Cardiac muscle cell (in vitro differentiated cells and primary cell): ENCODE measurements around the gene KLHL21. TPM values are rescaled to one million over a fixed set of nuclear protein-coding genes. Genes with fewer than 3 reads are reported as not detected.
"Not testable (repeated sequence)": the region's sequence is repeated elsewhere in the genome, so short reads cannot be mapped to it uniquely, and the experiment has no call there.

ENCODE experiments used
- DNase-seq, 2 donors: peaks; one replicate each; pipeline versions ENCODE4 v3.0.0 to v3.0.0-alpha.2; 2010 to 2017; ENCODE audit warnings: low read depth in 1 of 2, low spot score in 1 of 2
- H3K27ac ChIP-seq: fragments of 200-600 bp; sonication (generic); 2 replicates; pipeline ENCODE4 v1.5.1; 2016
- H3K27me3 ChIP-seq: fragments of 200-600 bp; sonication (generic); 2 replicates; pipeline ENCODE4 v1.6.0; 2016; ENCODE audit warnings: control low read depth
- H3K36me3 ChIP-seq: fragments of 200-600 bp; sonication (generic); 2 replicates; pipeline ENCODE4 v1.5.1; 2016; ENCODE audit warnings: control low read depth
- H3K4me1 ChIP-seq: fragments of 200-600 bp; sonication (generic); 2 replicates; pipeline ENCODE4 v1.8.1; 2017; ENCODE audit warnings: low read depth, mild to moderate bottlenecking, mixed run types
- H3K4me3 ChIP-seq: fragments of 200-600 bp; sonication (generic); 2 replicates; pipeline ENCODE4 v1.5.1; 2016; ENCODE audit warnings: mild to moderate bottlenecking
- H3K9me3 ChIP-seq: fragments of 200-600 bp; sonication (generic); 2 replicates; pipeline ENCODE4 v1.5.1; 2017; ENCODE audit warnings: low read depth, mild to moderate bottlenecking, control low read depth
- CTCF ChIP-seq: IDR thresholded peaks from 2 replicates; pipeline ENCODE4 v1.5.1; 2012; ENCODE audit warnings: low read depth, mild to moderate bottlenecking, low read length
- polyA plus RNA-seq: library from polyadenylated mRNA; unstranded; fragments of >200 nt; fragmentation: Nextera tagmentation; extraction: Ambion mirVana; gene quantifications from 2 replicates; pipeline ENCODE4 v1.2.1, GENCODE V29; 2016
- total RNA-seq: library from RNA; depleted of rRNA; stranded (reverse); fragments of >200 nt; gene quantifications from 2 replicates; pipeline ENCODE4 v1.2.3, GENCODE V29; 2016

KLHL21 gene
- total RNA-seq (62.7 and 90.5 TPM in 2 replicates), polyA plus RNA-seq (37.3 and 40.6 TPM in 2 replicates)

- Histone ChIP-seq H3K4me3 (peak within 1 kb of the TSS; percentile 57), H3K36me3 (peaks cover 4% of the 10 kb centered on the region), H3K9me3 (no peaks in the 10 kb centered on the region), H3K4me1 (peaks cover 40% of the 10 kb centered on the region), H3K27me3 (no peaks in the 10 kb centered on the region), H3K27ac (peak within 1 kb of the TSS; percentile 99)
- peak; percentile 93 to 94 for DNase-seq
- TF ChIP-seq CTCF, result no peak
Observed at GRCh38 chr1:6602669-6603237, at the start of gene KLHL21. TSS of gene KLHL21 (minus strand) at chr1:6602869. CDS start at chr1:6602817, 52 bp downstream.

GRCh38 chr1:6651909-6652308 lies 49.2 kb upstream of the KLHL21 start:
- no peak for DNase-seq
- H3K27me3 ChIP-seq, result no peaks in the 10 kb centered on the region
- no peak overlapping the region for H3K27ac ChIP-seq
- H3K4me1 ChIP-seq, result no peaks in the 10 kb centered on the region
- TF ChIP-seq CTCF, result no peak
- H3K36me3 ChIP-seq, result peaks cover 7% of the 10 kb centered on the region
- no peak overlapping the region for H3K4me3 ChIP-seq
- H3K9me3 ChIP-seq, result no peaks in the 10 kb centered on the region

GRCh38 chr1:6648556-6648955 lies 45.9 kb upstream of the KLHL21 start:
- Histone ChIP-seq H3K27ac (no peak overlapping the region), H3K4me1 (no peaks in the 10 kb centered on the region), H3K27me3 (no peaks in the 10 kb centered on the region), H3K9me3 (no peaks in the 10 kb centered on the region), H3K36me3 (peaks cover 13% of the 10 kb centered on the region), H3K4me3 (no peak overlapping the region)
- TF ChIP-seq CTCF, result no peak
- no peak for DNase-seq

- Histone ChIP-seq H3K27ac (no peak overlapping the region), H3K4me3 (no peak overlapping the region), H3K36me3 (peaks cover 15% of the 10 kb centered on the region), H3K4me1 (no peaks in the 10 kb centered on the region), H3K9me3 (no peaks in the 10 kb centered on the region), H3K27me3 (no peaks in the 10 kb centered on the region)
- TF ChIP-seq CTCF, result peak; percentile 70
- DNase-seq, result peak; percentile 66 to 70
Observed at GRCh38 chr1:6646499-6647148, 44.0 kb upstream of the KLHL21 start.

- no peak for DNase-seq
- TF ChIP-seq CTCF, result no peak
- no peaks in the 10 kb centered on the region for H3K27me3 ChIP-seq
- no peaks in the 10 kb centered on the region for H3K9me3 ChIP-seq
- H3K27ac ChIP-seq, result no peak overlapping the region
- H3K4me1 ChIP-seq, result no peaks in the 10 kb centered on the region
- no peak overlapping the region for H3K4me3 ChIP-seq
- peaks cover 26% of the 10 kb centered on the region for H3K36me3 ChIP-seq
Observed at GRCh38 chr1:6645018-6645417, 42.3 kb upstream of the KLHL21 start.

- H3K27ac ChIP-seq, DNase-seq, H3K9me3 ChIP-seq, H3K4me1 ChIP-seq, H3K27me3 ChIP-seq, H3K4me3 ChIP-seq: not testable (repeated sequence)
- H3K36me3 ChIP-seq, result peaks cover 56% of the 10 kb centered on the region
Observed at GRCh38 chr1:6640867-6641266, 38.2 kb upstream of the KLHL21 start.
